Measurements from ENCODE around the gene ADCY9.

The ADCY9 gene

GRCh38 chr16:4123616-4124300 lies 7.5 kb upstream of the ADCY9 start:
- DNase-seq (ENCODE audit: low read depth) = no peak

GRCh38 chr16:4120176-4120575 lies 3.9 kb upstream of the ADCY9 start:
- no peak for DNase-seq (ENCODE audit: low read depth)

GRCh38 chr16:4117250-4117578 lies 972 bp upstream of the ADCY9 start:
- no peak for DNase-seq (ENCODE audit: low read depth)

GRCh38 chr16:4115949-4116318 lies 308 bp downstream of the ADCY9 start:
- DNase-seq (ENCODE audit: low read depth) = no peak

- peak; percentile 17 for DNase-seq (ENCODE audit: low read depth)
These were observed 863 bp downstream of the ADCY9 start for GRCh38 chr16:4115209-4115948.

GRCh38 chr16:4114257-4115208 lies 1.7 kb downstream of the ADCY9 start:
- no peak for DNase-seq (ENCODE audit: low read depth)

- DNase-seq (ENCODE audit: low read depth) = no peak
These were observed 2.6 kb downstream of the ADCY9 start for GRCh38 chr16:4113358-4114256.

- no peak for DNase-seq (ENCODE audit: low read depth)
These were observed 4.2 kb downstream of the ADCY9 start for GRCh38 chr16:4111748-4112696.

GRCh38 chr16:4110680-4111079 lies 5.6 kb downstream of the ADCY9 start:
- no peak for DNase-seq (ENCODE audit: low read depth)

- DNase-seq (ENCODE audit: low read depth) = no peak
These were observed 6.2 kb downstream of the ADCY9 start for GRCh38 chr16:4110065-4110464.

GRCh38 chr16:4109250-4109736 lies 6.9 kb downstream of the ADCY9 start:
- DNase-seq (ENCODE audit: low read depth) = no peak

- DNase-seq (ENCODE audit: low read depth) = no peak
These were observed 9.7 kb downstream of the ADCY9 start for GRCh38 chr16:4106516-4106915.

GRCh38 chr16:4105848-4106247 lies 10.4 kb downstream of the ADCY9 start:
- DNase-seq (ENCODE audit: low read depth) = no peak

GRCh38 chr16:4103745-4104144 lies 12.5 kb downstream of the ADCY9 start:
- no peak for DNase-seq (ENCODE audit: low read depth)

- no peak for DNase-seq (ENCODE audit: low read depth)
These were observed 14.6 kb downstream of the ADCY9 start for GRCh38 chr16:4101421-4102219.

GRCh38 chr16:4098501-4098900 lies 17.7 kb downstream of the ADCY9 start:
- DNase-seq (ENCODE audit: low read depth) = no peak

GRCh38 chr16:4097826-4098240 lies 18.4 kb downstream of the ADCY9 start:
- no peak for DNase-seq (ENCODE audit: low read depth)

GRCh38 chr16:4096509-4096908 lies 19.7 kb downstream of the ADCY9 start:
- no peak for DNase-seq (ENCODE audit: low read depth)

GRCh38 chr16:4094127-4094773 lies 22.0 kb downstream of the ADCY9 start:
- no peak for DNase-seq (ENCODE audit: low read depth)
